CD4-positive, alpha-beta T cell (primary cell): Measurements from ENCODE around the gene PRPH. TPM values are rescaled to one million over a fixed set of nuclear protein-coding genes. Genes with fewer than 3 reads are reported as not detected.

Experiments used
- ATAC-seq: fragments of 200-7000 bp; cut with Tn5 transposase; one replicate; pipeline ENCODE4 v1.10.0; 2022; ENCODE audit warnings: mild to moderate bottlenecking; ENCODE audit not compliant: poor library complexity
- CTCF ChIA-PET: fragments of 350-600 bp; sonication (Branson Sonifier 250); formaldehyde crosslinking; loops from one replicate; lab custom pipeline; 2021; ENCODE audit warnings: antibody characterized with exemption, inconsistent platforms; lab: Charles Lee
- POLR2A ChIA-PET: fragments of 350-600 bp; sonication (Branson Sonifier 250); formaldehyde crosslinking; loops from one replicate; lab custom pipeline; 2021; ENCODE audit warnings: antibody characterized with exemption, inconsistent platforms; lab: Charles Lee
- DNase-seq, 14 experiments: peaks; one replicate each; pipeline ENCODE4 v3.0.0-alpha.2; 2013 to 2020; ENCODE audit warnings: mixed read lengths in 2 of 14
- H3K27ac ChIP-seq, 2 donors: one replicate each; pipeline versions ENCODE4 v1.5.1 to v1.7.0; 2013; ENCODE audit warnings: low read length in 2 of 2, low read depth in 1 of 2, mild to moderate bottlenecking in 1 of 2
- H3K27me3 ChIP-seq, 2 experiments: 1 replicate in 1 of 2; 2 replicates in 1 of 2; pipeline versions ENCODE4 v1.6.1 to v1.7.0; 2013; ENCODE audit warnings: low read length in 2 of 2, control low read depth in 1 of 2, mild to moderate bottlenecking in 1 of 2, moderate library complexity in 1 of 2; ENCODE audit not compliant: insufficient read depth in 2 of 2, control insufficient read depth in 1 of 2
- H3K36me3 ChIP-seq: one replicate; pipeline ENCODE4 v1.6.1; 2013; ENCODE audit warnings: low read length, control low read depth; ENCODE audit not compliant: insufficient read depth
- H3K4me1 ChIP-seq: one replicate; pipeline ENCODE4 v1.6.1; 2013; ENCODE audit warnings: low read length, control low read depth; ENCODE audit not compliant: insufficient read depth
- H3K4me3 ChIP-seq: one replicate; pipeline ENCODE4 v1.5.1; 2013; ENCODE audit warnings: mild to moderate bottlenecking, low read length, moderate library complexity
- H3K9me3 ChIP-seq, 2 experiments: 1 replicate in 1 of 2; 2 replicates in 1 of 2; pipeline versions ENCODE4 v1.6.1 to v1.7.0; 2013; ENCODE audit warnings: low read length in 2 of 2, mild to moderate bottlenecking in 2 of 2, control low read depth in 1 of 2, moderate library complexity in 1 of 2; ENCODE audit not compliant: control insufficient read depth in 1 of 2, insufficient read depth in 1 of 2
- H3K27ac Mint-ChIP-seq: one replicate; pipeline ENCODE4 v1.8.0; 2020; ENCODE audit warnings: mixed read lengths
- H3K27me3 Mint-ChIP-seq: one replicate; pipeline ENCODE4 v1.8.0; 2021; ENCODE audit warnings: mixed read lengths
- H3K36me3 Mint-ChIP-seq: one replicate; pipeline ENCODE4 v1.8.0; 2021; ENCODE audit warnings: low read depth, mixed read lengths
- H3K4me1 Mint-ChIP-seq: one replicate; pipeline ENCODE4 v1.8.0; 2021; ENCODE audit warnings: low read depth, mixed read lengths
- H3K4me3 Mint-ChIP-seq: one replicate; pipeline ENCODE4 v1.8.0; 2020; ENCODE audit warnings: mild to moderate bottlenecking, mixed read lengths
- H3K9me3 Mint-ChIP-seq: one replicate; pipeline ENCODE4 v1.8.0; 2020; ENCODE audit warnings: mixed read lengths
- CTCF ChIP-seq: fragments of 200-600 bp; IDR thresholded peaks from one replicate; pipeline ENCODE4 v1.8.0; 2022; ENCODE audit warnings: antibody characterized with exemption, mild to moderate bottlenecking
- intact Hi-C, 2 experiments: fragments of 100-400 bp; cut with DNase I in 1 of 2; cut with micrococcal nuclease in 1 of 2; formaldehyde crosslinking; loops; one replicate each; pipeline versions ENCODE4 v1.15.1 to v1.9.0; 2023 to 2025; cut with DNase I, micrococcal nuclease
- total RNA-seq, 174 experiments: library from RNA in 2 of 174; stranded (reverse) in 2 of 174; gene quantifications; one replicate each; pipeline ENCODE4 v1.2.3 and lab custom pipeline; 2021 to 2026

PRPH gene
- total RNA-seq, 2 experiments from 2014 or later = 0.56 TPM; not detected in 1

GRCh38 chr12:49340095-49340870 lies 45.3 kb downstream of the PRPH start:
- ChIA-PET CTCF (interaction anchor here (1.2 kb wide), 1 partner anchor 7 kb away, joined by 9 read pairs; no protein-coding TSS in a partner anchor), POLR2A (interaction anchor here (1.6 kb wide), 1 partner anchor 17 kb away, joined by 6 read pairs; the partner anchor contains the start of gene TROAP)
- Mint-ChIP-seq H3K27me3 (peaks cover 83% of the 10 kb centered on the region), H3K4me1 (peaks cover 50% of the 10 kb centered on the region), H3K27ac (no peak overlapping the region), H3K36me3 (no peaks in the 10 kb centered on the region), H3K9me3 (no peaks in the 10 kb centered on the region), H3K4me3 (peak overlapping the region; percentile 69)
- H3K27me3 ChIP-seq = peaks cover 68 to 79% of the 10 kb centered on the region in 2 experiments
- H3K9me3 ChIP-seq = peaks cover 0 to 8% of the 10 kb centered on the region in 2 experiments
- DNase-seq (no peak), ATAC-seq (no peak)
- intact Hi-C loops = no loop called here
- no peak overlapping the region for H3K27ac ChIP-seq
- H3K36me3 ChIP-seq = no peaks in the 10 kb centered on the region
- H3K4me1 ChIP-seq = peaks cover 58% of the 10 kb centered on the region
- H3K4me3 ChIP-seq = no peak overlapping the region
- TF ChIP-seq CTCF = no peak

DNA sequence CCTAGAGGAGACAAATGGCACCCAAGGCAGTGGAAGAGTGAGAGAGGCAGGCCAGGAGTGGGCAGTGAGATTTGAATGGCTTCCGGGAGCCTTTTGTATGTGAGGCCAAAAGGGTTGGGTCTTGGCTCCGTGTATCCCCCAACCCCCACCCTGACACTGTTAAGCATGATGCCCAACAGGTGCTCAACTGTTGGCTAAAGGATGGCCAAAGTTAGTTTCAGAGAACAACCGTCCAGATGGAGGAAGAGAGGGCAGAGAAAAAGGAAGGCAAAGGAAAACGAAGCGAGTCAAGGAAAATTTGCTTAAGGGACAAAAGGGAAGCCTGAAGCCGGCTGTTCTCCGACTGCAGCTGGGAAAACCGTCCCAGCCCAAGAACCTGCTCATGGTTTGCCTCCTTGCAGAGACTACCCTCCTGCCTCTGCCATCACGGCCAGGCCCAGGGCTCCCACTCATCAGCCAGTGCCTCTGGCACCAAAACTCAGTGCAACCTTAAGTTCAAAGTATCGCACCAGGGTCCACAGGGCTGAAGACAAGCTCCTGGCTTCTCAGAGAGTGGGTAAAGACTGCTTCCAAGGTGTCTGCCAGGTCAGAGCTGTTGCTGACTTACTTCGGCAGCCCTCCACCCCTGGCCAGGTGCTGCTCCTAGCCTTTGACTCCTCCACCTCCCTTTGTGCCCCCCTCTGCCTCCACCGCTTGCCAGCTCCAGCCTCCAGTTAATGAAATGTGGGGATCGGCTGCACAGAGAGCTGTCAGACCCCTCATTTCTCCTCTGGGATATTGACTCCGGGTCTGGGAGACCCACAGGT lies 46.2 kb downstream of the PRPH start:
- Histone ChIP-seq H3K4me1 (peaks cover 66% of the 10 kb centered on the region), H3K4me3 (no peak overlapping the region), H3K27ac (no peak overlapping the region), H3K36me3 (no peaks in the 10 kb centered on the region), H3K9me3 (peaks cover 0 to 13% of the 10 kb centered on the region in 2 experiments), H3K27me3 (peaks cover 69 to 78% of the 10 kb centered on the region in 2 experiments)
- no peaks in the 10 kb centered on the region for H3K36me3 Mint-ChIP-seq
- ChIA-PET POLR2A (interaction anchor here (1.4 to 1.7 kb wide), 2 partner anchors 18 to 26 kb away, joined by 5 to 6 read pairs; partner anchors contain the start of genes SPATS2 and TROAP), CTCF (interaction anchor here (0.6 to 3.5 kb wide), 9 partner anchors 9 to 106 kb away, joined by 3 to 25 read pairs (median 9); partner anchors contain the start of gene TROAP)
- DNase-seq = peak in 1 of 14 experiments; percentile 18
- intact Hi-C loops = no loop called here
- no peak for TF ChIP-seq CTCF
- no peak overlapping the region for H3K27ac Mint-ChIP-seq
- H3K27me3 Mint-ChIP-seq = peaks cover 86% of the 10 kb centered on the region
- H3K4me1 Mint-ChIP-seq = peaks cover 53% of the 10 kb centered on the region
- H3K9me3 Mint-ChIP-seq = no peaks in the 10 kb centered on the region
- ATAC-seq = no peak
- peak overlapping the region; percentile 69 for H3K4me3 Mint-ChIP-seq

- H3K27me3 Mint-ChIP-seq = peaks cover 89% of the 10 kb centered on the region
- H3K9me3 ChIP-seq = peaks cover 0 to 16% of the 10 kb centered on the region in 2 experiments
- ATAC-seq (no peak), DNase-seq (no peak)
- no peaks in the 10 kb centered on the region for H3K36me3 ChIP-seq
- no peaks in the 10 kb centered on the region for H3K36me3 Mint-ChIP-seq
- ChIA-PET CTCF (interaction anchor here (0.6 to 3.5 kb wide), 16 partner anchors 9 to 107 kb away, joined by 3 to 25 read pairs (median 6); partner anchors contain the start of genes SPATS2 and TROAP), POLR2A (interaction anchor here (1.3 to 1.7 kb wide), 4 partner anchors 8 to 171 kb away, joined by 3 to 6 read pairs (median 4); partner anchors contain the start of genes SPATS2 and TROAP)
- no peaks in the 10 kb centered on the region for H3K9me3 Mint-ChIP-seq
- peaks cover 58% of the 10 kb centered on the region for H3K4me1 Mint-ChIP-seq
- peaks cover 66% of the 10 kb centered on the region for H3K4me1 ChIP-seq
- H3K27me3 ChIP-seq = peaks cover 71 to 78% of the 10 kb centered on the region in 2 experiments
- H3K27ac ChIP-seq = no peak overlapping the region
- intact Hi-C loops = loop anchor here (1.0 kb wide), 1 partner anchor 53 kb away; no protein-coding TSS in a partner anchor
- peak overlapping the region; percentile 51 for H3K4me3 ChIP-seq
- H3K27ac Mint-ChIP-seq = no peak overlapping the region
- peak overlapping the region; percentile 15 for H3K4me3 Mint-ChIP-seq
- TF ChIP-seq CTCF = no peak
Observed at GRCh38 chr12:49341777-49342065, 46.8 kb downstream of the PRPH start.
